PC-9 (cell line): ENCODE measurements around the gene CEBPB. TPM values are rescaled to one million over a fixed set of nuclear protein-coding genes. Genes with fewer than 3 reads are reported as not detected.

Source experiments
- BruUV-seq: library from RNA; stranded (reverse); fragments of 400-500 nt; replicated peaks from 2 replicates; lab custom pipeline; 2021; lab: Mats Ljungman, UMichigan
- CTCF ChIA-PET: fragments of 300-600 bp; sonication (Branson Sonifier 250); formaldehyde crosslinking; loops from one replicate; lab custom pipeline; 2022; ENCODE audit warnings: antibody characterized with exemption; lab: Charles Lee
- POLR2A ChIA-PET: fragments of 300-600 bp; sonication (Branson Sonifier 250); formaldehyde crosslinking; loops from one replicate; lab custom pipeline; 2022; ENCODE audit warnings: antibody characterized with exemption; ENCODE audit not compliant: unreplicated experiment; lab: Charles Lee
- DNase-seq, 2 experiments: peaks; one replicate each; pipeline versions ENCODE4 v3.0.0 to v3.0.0-alpha.2; 2015 to 2022; ENCODE audit warnings: mixed read lengths in 1 of 2
- H2AFZ ChIP-seq: fragments of 200-600 bp; sonication (generic); 2 replicates; pipeline ENCODE4 v1.8.1; 2017; ENCODE audit warnings: antibody characterized with exemption
- H3F3A ChIP-seq: fragments of 200-600 bp; sonication (generic); 2 replicates; pipeline ENCODE4 v1.8.1; 2017; ENCODE audit warnings: antibody characterized with exemption, mild to moderate bottlenecking, low read depth; ENCODE audit not compliant: insufficient read depth
- H3K27ac ChIP-seq: fragments of 200-600 bp; sonication (generic); 2 replicates; pipeline ENCODE4 v1.6.1; 2016; ENCODE audit warnings: mixed run types
- H3K27me3 ChIP-seq: fragments of 200-600 bp; sonication (generic); 2 replicates; pipeline ENCODE4 v1.6.1; 2016; ENCODE audit warnings: low read depth, mixed run types; ENCODE audit not compliant: insufficient read depth
- H3K36me3 ChIP-seq: fragments of 200-600 bp; sonication (generic); 2 replicates; pipeline ENCODE4 v1.6.1; 2016; ENCODE audit warnings: low read depth, mixed run types
- H3K4me1 ChIP-seq: fragments of 200-600 bp; sonication (generic); replicated peaks from 2 replicates; pipeline ENCODE4 v1.6.1; 2016; ENCODE audit warnings: mixed run types; ENCODE audit not compliant: insufficient read depth
- H3K4me2 ChIP-seq: fragments of 200-600 bp; sonication (generic); 2 replicates; pipeline ENCODE4 v1.6.1; 2017; ENCODE audit warnings: mixed run types
- H3K4me3 ChIP-seq: fragments of 200-600 bp; sonication (generic); 2 replicates; pipeline ENCODE4 v1.6.1; 2016; ENCODE audit warnings: mixed run types
- H3K79me2 ChIP-seq: fragments of 200-600 bp; sonication (generic); 2 replicates; pipeline ENCODE4 v1.6.1; 2017; ENCODE audit warnings: low read depth, mixed run types
- H3K9me2 ChIP-seq: fragments of 200-600 bp; sonication (generic); 2 replicates; pipeline ENCODE4 v1.8.1; 2017; ENCODE audit warnings: mild to moderate bottlenecking; ENCODE audit not compliant: insufficient read depth
- H3K9me3 ChIP-seq: fragments of 200-600 bp; sonication (generic); 2 replicates; pipeline ENCODE4 v1.8.1; 2016; ENCODE audit warnings: low read depth; ENCODE audit not compliant: insufficient read depth
- H4K20me1 ChIP-seq: fragments of 200-600 bp; sonication (generic); 2 replicates; pipeline ENCODE4 v1.8.1; 2017; ENCODE audit not compliant: insufficient read depth
- EZH2 ChIP-seq: fragments of 200-600 bp; sonication (generic); IDR thresholded peaks from 2 replicates; pipeline ENCODE4 v1.8.0; 2017; ENCODE audit warnings: antibody characterized with exemption, low read depth
- intact Hi-C: fragments of 100-400 bp; cut with micrococcal nuclease; formaldehyde crosslinking; loops from one replicate; pipeline ENCODE4 v1.10.0; 2022; ENCODE audit not compliant: unreplicated experiment
- total RNA-seq: library from RNA; stranded (reverse); gene quantifications from 2 replicates; pipeline ENCODE4 v1.2.3, GENCODE V29; 2021
- TF ChIP-seq, protein P1 (sequence below): fragments of 200-600 bp; sonication (generic); conservative IDR thresholded peaks from 2 replicates; pipeline ENCODE4 v1.6.1; 2017; ENCODE audit warnings: mixed run types, antibody characterized with exemption, mild to moderate bottlenecking, moderate library complexity

The CEBPB gene
- total RNA-seq, 1 experiment from 2014 or later, result 112 TPM

GRCh38 chr20:50242178-50242514 is 51.5 kb downstream of the CEBPB start:
- ChIA-PET POLR2A (no interaction called here), CTCF (no interaction called here)
- Histone ChIP-seq H3K27me3 (no peaks in the 10 kb centered on the region), H3K36me3 (no peaks in the 10 kb centered on the region), H4K20me1 (no peaks in the 10 kb centered on the region), H3K9me2 (no peaks in the 10 kb centered on the region), H3K9me3 (no peaks in the 10 kb centered on the region), H3K79me2 (peaks cover 16% of the 10 kb centered on the region), H3K4me1 (peaks cover 96% of the 10 kb centered on the region), H3F3A (peaks cover 77% of the 10 kb centered on the region), H3K4me2 (peak overlapping the region; percentile 76; the same call in 1 of the 2 replicates), H2AFZ (no peak overlapping the region), H3K4me3 (no peak overlapping the region), H3K27ac (peak overlapping the region; percentile 99; the same call in 1 of the 2 replicates)
- DNase-seq, result no peak
- TF ChIP-seq EZH2, result no peak
- TF ChIP-seq, protein P1, sequence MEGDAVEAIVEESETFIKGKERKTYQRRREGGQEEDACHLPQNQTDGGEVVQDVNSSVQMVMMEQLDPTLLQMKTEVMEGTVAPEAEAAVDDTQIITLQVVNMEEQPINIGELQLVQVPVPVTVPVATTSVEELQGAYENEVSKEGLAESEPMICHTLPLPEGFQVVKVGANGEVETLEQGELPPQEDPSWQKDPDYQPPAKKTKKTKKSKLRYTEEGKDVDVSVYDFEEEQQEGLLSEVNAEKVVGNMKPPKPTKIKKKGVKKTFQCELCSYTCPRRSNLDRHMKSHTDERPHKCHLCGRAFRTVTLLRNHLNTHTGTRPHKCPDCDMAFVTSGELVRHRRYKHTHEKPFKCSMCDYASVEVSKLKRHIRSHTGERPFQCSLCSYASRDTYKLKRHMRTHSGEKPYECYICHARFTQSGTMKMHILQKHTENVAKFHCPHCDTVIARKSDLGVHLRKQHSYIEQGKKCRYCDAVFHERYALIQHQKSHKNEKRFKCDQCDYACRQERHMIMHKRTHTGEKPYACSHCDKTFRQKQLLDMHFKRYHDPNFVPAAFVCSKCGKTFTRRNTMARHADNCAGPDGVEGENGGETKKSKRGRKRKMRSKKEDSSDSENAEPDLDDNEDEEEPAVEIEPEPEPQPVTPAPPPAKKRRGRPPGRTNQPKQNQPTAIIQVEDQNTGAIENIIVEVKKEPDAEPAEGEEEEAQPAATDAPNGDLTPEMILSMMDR, result no peak
- BruUV-seq, result no TSS peak
- intact Hi-C loops, result no loop called here

Other genes with a start within 250 kb of the CEBPB start
- 2.2 and 3.6 TPM in 2 replicates for gene SNAI1, start 207.8 kb upstream of the CEBPB start, total RNA-seq
- gene UBE2V1, start 77.7 kb upstream of the CEBPB start, total RNA-seq, result 137 and 174 TPM in 2 replicates
- gene PEDS1, start 37.1 kb upstream of the CEBPB start, total RNA-seq, result 34.8 and 37.7 TPM in 2 replicates